Esophagus squamous epithelium (tissue), 4 donors: ENCODE results near the gene GSTM4.

ENCODE experiments used
- POLR2A ChIP-seq, 4 donors: fragments of 450-650 bp; IDR thresholded peaks; one replicate each; pipeline ENCODE4 v1.6.1; 2017; ENCODE audit warnings: antibody characterized with exemption in 4 of 4, mild to moderate bottlenecking in 4 of 4, moderate library complexity in 3 of 4
- TF ChIP-seq, protein P1 (sequence below), 6 experiments: fragments of 450-650 bp in 4 of 6; fragments of 200-600 bp in 2 of 6; sonication (generic) in 2 of 6; IDR thresholded peaks; one replicate each; pipeline ENCODE4 v1.5.1; 2016 to 2019; ENCODE audit warnings: antibody characterized with exemption in 6 of 6, mild to moderate bottlenecking in 4 of 6, moderate library complexity in 4 of 6

DNA sequence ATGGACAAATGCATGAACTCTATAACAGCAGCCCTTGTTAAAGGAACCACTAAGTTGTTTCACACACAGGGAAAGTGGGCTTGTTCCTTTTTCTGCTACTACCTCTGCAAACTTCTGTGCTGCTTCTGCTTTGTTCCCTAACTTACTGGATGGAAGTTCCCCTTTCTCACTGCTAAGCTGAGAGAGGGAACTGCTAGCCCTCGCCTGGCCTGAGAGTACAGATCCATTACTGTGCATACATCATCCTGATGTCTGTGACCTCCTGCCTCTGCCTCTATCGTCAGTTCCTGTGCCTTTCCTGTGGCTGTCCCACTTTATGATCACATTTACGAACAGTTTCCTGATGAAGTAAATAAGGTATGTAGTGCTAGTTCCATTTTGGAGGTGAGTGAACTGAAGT, 40.0 kb upstream of the GSTM4 start:
- peak in 1 of 4 donors; percentile 31 for TF ChIP-seq POLR2A (IDR thresholded peaks at IDR 0.05)
- TF ChIP-seq, protein P1, sequence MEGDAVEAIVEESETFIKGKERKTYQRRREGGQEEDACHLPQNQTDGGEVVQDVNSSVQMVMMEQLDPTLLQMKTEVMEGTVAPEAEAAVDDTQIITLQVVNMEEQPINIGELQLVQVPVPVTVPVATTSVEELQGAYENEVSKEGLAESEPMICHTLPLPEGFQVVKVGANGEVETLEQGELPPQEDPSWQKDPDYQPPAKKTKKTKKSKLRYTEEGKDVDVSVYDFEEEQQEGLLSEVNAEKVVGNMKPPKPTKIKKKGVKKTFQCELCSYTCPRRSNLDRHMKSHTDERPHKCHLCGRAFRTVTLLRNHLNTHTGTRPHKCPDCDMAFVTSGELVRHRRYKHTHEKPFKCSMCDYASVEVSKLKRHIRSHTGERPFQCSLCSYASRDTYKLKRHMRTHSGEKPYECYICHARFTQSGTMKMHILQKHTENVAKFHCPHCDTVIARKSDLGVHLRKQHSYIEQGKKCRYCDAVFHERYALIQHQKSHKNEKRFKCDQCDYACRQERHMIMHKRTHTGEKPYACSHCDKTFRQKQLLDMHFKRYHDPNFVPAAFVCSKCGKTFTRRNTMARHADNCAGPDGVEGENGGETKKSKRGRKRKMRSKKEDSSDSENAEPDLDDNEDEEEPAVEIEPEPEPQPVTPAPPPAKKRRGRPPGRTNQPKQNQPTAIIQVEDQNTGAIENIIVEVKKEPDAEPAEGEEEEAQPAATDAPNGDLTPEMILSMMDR (IDR thresholded peaks at IDR 0.05): no peak
